ENCODE results near the gene DGKZ. TPM values are rescaled to one million over a fixed set of nuclear protein-coding genes. Genes with fewer than 3 reads are reported as not detected.

Gene DGKZ
- total and polyA plus RNA-seq, 2 of the 13 experiments (the other 11 are each of a cell fraction or from before 2014, with no cell fraction given), result 15.8 to 20.7 TPM

- TF ChIP-seq, protein P1, sequence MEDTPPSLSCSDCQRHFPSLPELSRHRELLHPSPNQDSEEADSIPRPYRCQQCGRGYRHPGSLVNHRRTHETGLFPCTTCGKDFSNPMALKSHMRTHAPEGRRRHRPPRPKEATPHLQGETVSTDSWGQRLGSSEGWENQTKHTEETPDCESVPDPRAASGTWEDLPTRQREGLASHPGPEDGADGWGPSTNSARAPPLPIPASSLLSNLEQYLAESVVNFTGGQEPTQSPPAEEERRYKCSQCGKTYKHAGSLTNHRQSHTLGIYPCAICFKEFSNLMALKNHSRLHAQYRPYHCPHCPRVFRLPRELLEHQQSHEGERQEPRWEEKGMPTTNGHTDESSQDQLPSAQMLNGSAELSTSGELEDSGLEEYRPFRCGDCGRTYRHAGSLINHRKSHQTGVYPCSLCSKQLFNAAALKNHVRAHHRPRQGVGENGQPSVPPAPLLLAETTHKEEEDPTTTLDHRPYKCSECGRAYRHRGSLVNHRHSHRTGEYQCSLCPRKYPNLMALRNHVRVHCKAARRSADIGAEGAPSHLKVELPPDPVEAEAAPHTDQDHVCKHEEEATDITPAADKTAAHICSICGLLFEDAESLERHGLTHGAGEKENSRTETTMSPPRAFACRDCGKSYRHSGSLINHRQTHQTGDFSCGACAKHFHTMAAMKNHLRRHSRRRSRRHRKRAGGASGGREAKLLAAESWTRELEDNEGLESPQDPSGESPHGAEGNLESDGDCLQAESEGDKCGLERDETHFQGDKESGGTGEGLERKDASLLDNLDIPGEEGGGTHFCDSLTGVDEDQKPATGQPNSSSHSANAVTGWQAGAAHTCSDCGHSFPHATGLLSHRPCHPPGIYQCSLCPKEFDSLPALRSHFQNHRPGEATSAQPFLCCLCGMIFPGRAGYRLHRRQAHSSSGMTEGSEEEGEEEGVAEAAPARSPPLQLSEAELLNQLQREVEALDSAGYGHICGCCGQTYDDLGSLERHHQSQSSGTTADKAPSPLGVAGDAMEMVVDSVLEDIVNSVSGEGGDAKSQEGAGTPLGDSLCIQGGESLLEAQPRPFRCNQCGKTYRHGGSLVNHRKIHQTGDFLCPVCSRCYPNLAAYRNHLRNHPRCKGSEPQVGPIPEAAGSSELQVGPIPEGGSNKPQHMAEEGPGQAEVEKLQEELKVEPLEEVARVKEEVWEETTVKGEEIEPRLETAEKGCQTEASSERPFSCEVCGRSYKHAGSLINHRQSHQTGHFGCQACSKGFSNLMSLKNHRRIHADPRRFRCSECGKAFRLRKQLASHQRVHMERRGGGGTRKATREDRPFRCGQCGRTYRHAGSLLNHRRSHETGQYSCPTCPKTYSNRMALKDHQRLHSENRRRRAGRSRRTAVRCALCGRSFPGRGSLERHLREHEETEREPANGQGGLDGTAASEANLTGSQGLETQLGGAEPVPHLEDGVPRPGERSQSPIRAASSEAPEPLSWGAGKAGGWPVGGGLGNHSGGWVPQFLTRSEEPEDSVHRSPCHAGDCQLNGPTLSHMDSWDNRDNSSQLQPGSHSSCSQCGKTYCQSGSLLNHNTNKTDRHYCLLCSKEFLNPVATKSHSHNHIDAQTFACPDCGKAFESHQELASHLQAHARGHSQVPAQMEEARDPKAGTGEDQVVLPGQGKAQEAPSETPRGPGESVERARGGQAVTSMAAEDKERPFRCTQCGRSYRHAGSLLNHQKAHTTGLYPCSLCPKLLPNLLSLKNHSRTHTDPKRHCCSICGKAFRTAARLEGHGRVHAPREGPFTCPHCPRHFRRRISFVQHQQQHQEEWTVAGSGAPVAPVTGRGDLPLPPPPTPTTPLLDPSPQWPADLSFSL (CRISPR knock-in tag; IDR thresholded peaks at IDR 0.05), result no peak; the same call in 1 of the 2 replicates
- peak; percentile 52; the same call in 1 of the 2 replicates for TF ChIP-seq ZNF501 (CRISPR knock-in tag; IDR thresholded peaks at IDR 0.05)
- no peak for TF ChIP-seq ZBTB37 (CRISPR knock-in tag; IDR thresholded peaks at IDR 0.05)
- peak; percentile 58 for TF ChIP-seq HNRNPK (IDR thresholded peaks at IDR 0.05; ENCODE audit: low read depth, low read length, poor library complexity, severe bottlenecking)
- 0 out of 2 replicates have a peak, but pooled peaks have one; percentile 41 for TF ChIP-seq ARHGAP35 (CRISPR knock-in tag; IDR thresholded peaks at IDR 0.05; ENCODE audit: borderline replicate concordance)
- TF ChIP-seq ZFAT (CRISPR knock-in tag; conservative IDR thresholded peaks at IDR 0.05), result 0 out of 2 replicates have a peak, but pooled peaks have one; percentile 66
- TF ChIP-seq NFKB2 (CRISPR knock-in tag; IDR thresholded peaks at IDR 0.05; ENCODE audit: borderline replicate concordance), result peak; percentile 67; the same call in 1 of the 2 replicates
- no peak for TF ChIP-seq FOXP1 (IDR thresholded peaks at IDR 0.05)
- no peak for TF ChIP-seq FOXP1 (CRISPR knock-in tag; IDR thresholded peaks at IDR 0.05)
- TF ChIP-seq ZSCAN12 (CRISPR knock-in tag; IDR thresholded peaks at IDR 0.05), result 0 out of 2 replicates have a peak, but pooled peaks have one; percentile 30
- TF ChIP-seq FOXO4 (CRISPR knock-in tag; conservative IDR thresholded peaks at IDR 0.05), result no peak
- no peak for TF ChIP-seq CENPX (CRISPR knock-in tag; IDR thresholded peaks at IDR 0.05)
- TF ChIP-seq HOXA3 (CRISPR knock-in tag; IDR thresholded peaks at IDR 0.05), result 0 out of 2 replicates have a peak, but pooled peaks have one; percentile 40
- peak; percentile 15; the same call in 1 of the 2 replicates for TF ChIP-seq MXD3 (CRISPR knock-in tag; IDR thresholded peaks at IDR 0.05)
- TF ChIP-seq KDM6A (CRISPR knock-in tag; IDR thresholded peaks at IDR 0.05; ENCODE audit: low read depth), result no peak
- TF ChIP-seq GABPB1 (CRISPR knock-in tag; IDR thresholded peaks at IDR 0.05), result peak; percentile 52
- peak; percentile 48; the same call in 1 of the 2 replicates for TF ChIP-seq ZBTB7A (CRISPR knock-in tag; IDR thresholded peaks at IDR 0.05)
- TF ChIP-seq RBM39 (IDR thresholded peaks at IDR 0.05; ENCODE audit: low read depth, low read length, poor library complexity, severe bottlenecking), result peak; percentile 76
- TF ChIP-seq ZNF354B (CRISPR knock-in tag; IDR thresholded peaks at IDR 0.05), result no peak
- no peak for TF ChIP-seq ZNF850 (CRISPR knock-in tag; conservative IDR thresholded peaks at IDR 0.05)
These were observed 34.8 kb downstream of the DGKZ start (continued) for GRCh38 chr11:46381819-46382645.

Data from HepG2 (cell line).